Bone marrow (tissue), 2 donors: ENCODE data around the gene CBFA2T2.

Experiments
- DNase-seq, 2 donors: peaks; one replicate each; lab custom pipeline; 2025; lab: John Stamatoyannopoulos, UW

Gene CBFA2T2

GRCh38 chr20:33666293-33667244 is 176.7 kb downstream of the CBFA2T2 start, which contains the start of gene ACTL10:
Gene ACTL10, plus strand, starts transcription at chr20:33666943. Its CDS starts 555 bp downstream, at chr20:33667498.
- peak; percentile 80 to 93 for DNase-seq

GRCh38 chr20:33667245-33667675 is 177.4 kb downstream of the CBFA2T2 start:
- DNase-seq, result peak in 1 of 2 donors; percentile 42

- peak in 1 of 2 donors; percentile 56 for DNase-seq
These were observed 178.0 kb downstream of the CBFA2T2 start for GRCh38 chr20:33667676-33668465.

- DNase-seq, result no peak
These were observed 178.7 kb downstream of the CBFA2T2 start for GRCh38 chr20:33668466-33669155.

GRCh38 chr20:33669224-33669623 is 179.3 kb downstream of the CBFA2T2 start:
- no peak for DNase-seq

- DNase-seq, result no peak
These were observed 180.2 kb downstream of the CBFA2T2 start for GRCh38 chr20:33669873-33670640.

GRCh38 chr20:33670715-33671499 is 181.0 kb downstream of the CBFA2T2 start:
- DNase-seq, result no peak

GRCh38 chr20:33671573-33672288 is 181.8 kb downstream of the CBFA2T2 start:
- DNase-seq, result no peak

- DNase-seq, result no peak
These were observed 182.7 kb downstream of the CBFA2T2 start for GRCh38 chr20:33672426-33673113.

- no peak for DNase-seq
These were observed 183.2 kb downstream of the CBFA2T2 start for GRCh38 chr20:33673114-33673409.

- no peak for DNase-seq
These were observed 183.8 kb downstream of the CBFA2T2 start for GRCh38 chr20:33673410-33674293.

GRCh38 chr20:33674294-33675135 is 184.6 kb downstream of the CBFA2T2 start, which contains the start of gene NECAB3:
Gene NECAB3, minus strand, starts transcription at chr20:33674428. Its CDS starts 76 bp downstream, at chr20:33674352.
- peak in 1 of 2 donors; percentile 52 for DNase-seq

- DNase-seq, result no peak
These were observed 185.5 kb downstream of the CBFA2T2 start for GRCh38 chr20:33675136-33675959.

- no peak for DNase-seq
These were observed 186.2 kb downstream of the CBFA2T2 start for GRCh38 chr20:33676121-33676520.

GRCh38 chr20:33676652-33677645 is 187.1 kb downstream of the CBFA2T2 start:
- no peak for DNase-seq
